Testis (tissue), 3 donors: ENCODE results near the gene ZNF558. TPM values are rescaled to one million over a fixed set of nuclear protein-coding genes. Genes with fewer than 3 reads are reported as not detected.

Source experiments
- polyA plus RNA-seq: library from polyadenylated mRNA; stranded (reverse); fragments of 350-450 nt; fragmentation: Illumina TruSeq; extraction: RNeasy Lipid Tissue Mini Kit (QIAGEN cat#74804); gene quantifications from one replicate; pipeline ENCODE4 v1.2.3, GENCODE V29; 2014; ENCODE audit warnings: low read depth, low replicate concordance; ENCODE audit not compliant: insufficient read depth
- small RNA-seq, 2 donors: library from RNA; depleted of rRNA; stranded (forward); fragments of <200 nt; gene quantifications; one replicate each; pipeline ENCODE3, GENCODE V24; 2016
- total RNA-seq, 2 donors: library from RNA; depleted of rRNA; stranded (reverse); fragments of >200 nt; gene quantifications; one replicate each; pipeline ENCODE4 v1.2.3, GENCODE V29; 2016

ZNF558 gene
- total and polyA plus RNA-seq, 3 donors from 2014 or later, result 13.1 to 37.0 (median 29.8) TPM

Small RNAs within 50 kb of the gene (small RNA-seq; reads per million reads assigned to genes)
- gene AC012616.1, result 0 reads per million in 2 donors

Other genes starting within 250 kb of the ZNF558 start
- 10 to 100 TPM; 27.9 to 31.9 TPM for gene ADAMTS10, start 221.6 kb downstream of the ZNF558 start, total RNA-seq
- 7.2 TPM for gene ADAMTS10, start 221.6 kb downstream of the ZNF558 start, polyA plus RNA-seq
- gene NFILZ, start 201.7 kb downstream of the ZNF558 start, total RNA-seq, result 1 to 10 TPM; 1.4 to 4.6 TPM
- 4.0 TPM for gene NFILZ, start 201.7 kb downstream of the ZNF558 start, polyA plus RNA-seq
- gene ACTL9, start 133.5 kb downstream of the ZNF558 start, total RNA-seq, result 100 to 1,000 TPM in 1 of 2 donors, 10 to 100 TPM in 1; 54.9 to 126 TPM
- 122 TPM for gene ACTL9, start 133.5 kb downstream of the ZNF558 start, polyA plus RNA-seq
- under 1 TPM in 1 of 2 donors, not detected in 1; 0.47 TPM for gene OR2Z1, start 110.7 kb downstream of the ZNF558 start, total RNA-seq
- gene OR2Z1, start 110.7 kb downstream of the ZNF558 start, polyA plus RNA-seq, result not detected
- 1 to 10 TPM; 5.1 to 7.3 TPM for gene MBD3L1, start 73 bp upstream of the ZNF558 start, total RNA-seq
- gene MBD3L1, start 73 bp upstream of the ZNF558 start, polyA plus RNA-seq, result 39.6 TPM
- 1 to 10 TPM; 2.6 to 4.0 TPM for gene MUC16, start 178.1 kb upstream of the ZNF558 start, total RNA-seq
- 4.8 TPM for gene MUC16, start 178.1 kb upstream of the ZNF558 start, polyA plus RNA-seq